ENCODE measurements around the gene ZMYND8.
"Not testable (repeated sequence)": the region's sequence is repeated elsewhere in the genome, so short reads cannot be mapped to it uniquely, and the experiment has no call there.

The ZMYND8 gene

DNA sequence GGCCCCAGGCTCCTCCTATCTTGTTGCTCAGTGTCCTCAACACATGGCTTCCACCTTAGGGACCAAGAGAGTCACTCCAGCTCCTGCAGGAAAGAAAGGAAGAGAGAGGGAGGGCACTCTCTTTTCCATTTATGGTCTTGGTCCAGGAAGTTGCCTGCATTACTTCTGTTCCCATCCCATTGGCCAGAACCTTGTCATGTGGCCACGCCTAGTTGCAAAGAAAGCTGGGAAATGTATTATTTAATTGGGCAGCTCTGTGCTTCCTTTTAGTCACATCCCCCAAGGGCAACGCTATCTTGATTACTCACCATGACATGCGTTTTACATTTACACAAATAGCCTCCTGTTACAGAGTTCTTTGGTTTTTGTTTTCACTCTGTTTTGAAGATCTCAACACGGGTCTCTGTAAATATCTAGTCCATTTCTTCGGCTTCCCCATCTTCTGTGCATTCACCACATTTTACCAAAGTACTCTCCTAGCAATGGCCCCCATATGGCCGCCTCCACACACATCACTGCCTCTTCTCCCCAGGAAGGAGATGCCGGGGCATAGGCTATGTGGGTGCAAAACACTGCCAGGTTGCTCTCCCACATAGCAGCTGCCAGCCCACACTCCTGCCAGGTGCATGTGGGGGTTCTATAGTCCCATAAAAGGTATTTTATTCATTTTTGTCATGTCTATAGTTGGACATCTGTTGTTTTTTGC lies 35.7 kb upstream of the ZMYND8 start:
- DNase-seq (ENCODE audit: insufficient read length, low spot score), result no peak
- no peak for FAIRE-seq
- TF ChIP-seq, protein P1, sequence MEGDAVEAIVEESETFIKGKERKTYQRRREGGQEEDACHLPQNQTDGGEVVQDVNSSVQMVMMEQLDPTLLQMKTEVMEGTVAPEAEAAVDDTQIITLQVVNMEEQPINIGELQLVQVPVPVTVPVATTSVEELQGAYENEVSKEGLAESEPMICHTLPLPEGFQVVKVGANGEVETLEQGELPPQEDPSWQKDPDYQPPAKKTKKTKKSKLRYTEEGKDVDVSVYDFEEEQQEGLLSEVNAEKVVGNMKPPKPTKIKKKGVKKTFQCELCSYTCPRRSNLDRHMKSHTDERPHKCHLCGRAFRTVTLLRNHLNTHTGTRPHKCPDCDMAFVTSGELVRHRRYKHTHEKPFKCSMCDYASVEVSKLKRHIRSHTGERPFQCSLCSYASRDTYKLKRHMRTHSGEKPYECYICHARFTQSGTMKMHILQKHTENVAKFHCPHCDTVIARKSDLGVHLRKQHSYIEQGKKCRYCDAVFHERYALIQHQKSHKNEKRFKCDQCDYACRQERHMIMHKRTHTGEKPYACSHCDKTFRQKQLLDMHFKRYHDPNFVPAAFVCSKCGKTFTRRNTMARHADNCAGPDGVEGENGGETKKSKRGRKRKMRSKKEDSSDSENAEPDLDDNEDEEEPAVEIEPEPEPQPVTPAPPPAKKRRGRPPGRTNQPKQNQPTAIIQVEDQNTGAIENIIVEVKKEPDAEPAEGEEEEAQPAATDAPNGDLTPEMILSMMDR (IDR thresholded peaks at IDR 0.05; ENCODE audit: insufficient read depth, missing control alignments), result no peak

- TF ChIP-seq, protein P1 (IDR thresholded peaks at IDR 0.05; ENCODE audit: insufficient read depth, missing control alignments), result no peak
- FAIRE-seq, result no peak
These were observed 34.9 kb upstream of the ZMYND8 start for GRCh38 chr20:47391276-47392010.

GRCh38 chr20:47389867-47390347 lies 33.4 kb upstream of the ZMYND8 start:
- DNase-seq (ENCODE audit: insufficient read length, low spot score) (no peak), FAIRE-seq (no peak)
- TF ChIP-seq, protein P1 (IDR thresholded peaks at IDR 0.05; ENCODE audit: insufficient read depth, missing control alignments), result no peak

More at GRCh38 chr20:47391276-47392010, 34.9 kb upstream of the ZMYND8 start:
- no peak for DNase-seq (ENCODE audit: insufficient read length, low spot score)

GRCh38 chr20:47385968-47386367 lies 29.5 kb upstream of the ZMYND8 start:
- not testable (repeated sequence) for FAIRE-seq; DNase-seq (ENCODE audit: insufficient read length, low spot score)

DNA sequence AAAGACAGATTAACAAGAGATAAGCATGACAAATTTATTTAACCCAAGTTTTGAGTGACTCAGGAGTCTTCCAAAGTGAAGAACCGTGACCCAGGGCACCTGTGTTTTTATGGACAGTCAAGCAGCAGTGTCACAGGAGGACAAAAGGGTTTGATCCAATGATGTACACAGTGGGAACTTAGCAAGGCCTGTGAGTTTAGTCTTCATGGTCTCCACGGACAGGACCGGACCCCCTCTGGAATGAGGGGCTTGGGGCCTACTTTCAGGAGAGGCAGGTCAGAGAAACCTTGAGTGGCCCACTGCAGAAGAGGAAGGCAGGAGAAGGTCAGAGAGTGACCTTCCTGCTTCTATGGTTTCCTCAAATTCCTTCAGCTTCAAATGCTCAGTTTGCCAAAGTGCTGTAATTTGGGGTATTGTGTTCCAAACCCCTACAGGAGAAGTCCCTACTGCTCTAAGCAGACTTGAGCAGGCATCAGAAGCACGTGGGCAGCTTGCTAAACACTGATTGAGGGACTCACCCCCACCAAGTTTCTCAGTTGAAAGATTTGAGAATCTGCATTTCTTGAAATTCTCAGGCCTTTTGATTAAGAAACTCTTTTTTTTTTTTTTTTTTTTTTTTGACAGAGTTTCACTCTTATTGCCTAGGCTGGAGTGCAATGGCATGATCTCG lies 26.4 kb upstream of the ZMYND8 start:
- DNase-seq (ENCODE audit: insufficient read length, low spot score) (no peak), FAIRE-seq (no peak)
- TF ChIP-seq, protein P1 (IDR thresholded peaks at IDR 0.05; ENCODE audit: insufficient read depth, missing control alignments), result no peak

GRCh38 chr20:47380481-47380880 lies 24.0 kb upstream of the ZMYND8 start:
- FAIRE-seq, result no peak

More at GRCh38 chr20:47380481-47380880, 24.0 kb upstream of the ZMYND8 start:
- TF ChIP-seq, protein P1 (IDR thresholded peaks at IDR 0.05; ENCODE audit: insufficient read depth, missing control alignments), result no peak
- no peak for DNase-seq (ENCODE audit: insufficient read length, low spot score)
